ENCODE data around the gene ZFYVE1.
"Not testable (repeated sequence)": the region's sequence is repeated elsewhere in the genome, so short reads cannot be mapped to it uniquely, and the experiment has no call there.

ZFYVE1 gene

DNA sequence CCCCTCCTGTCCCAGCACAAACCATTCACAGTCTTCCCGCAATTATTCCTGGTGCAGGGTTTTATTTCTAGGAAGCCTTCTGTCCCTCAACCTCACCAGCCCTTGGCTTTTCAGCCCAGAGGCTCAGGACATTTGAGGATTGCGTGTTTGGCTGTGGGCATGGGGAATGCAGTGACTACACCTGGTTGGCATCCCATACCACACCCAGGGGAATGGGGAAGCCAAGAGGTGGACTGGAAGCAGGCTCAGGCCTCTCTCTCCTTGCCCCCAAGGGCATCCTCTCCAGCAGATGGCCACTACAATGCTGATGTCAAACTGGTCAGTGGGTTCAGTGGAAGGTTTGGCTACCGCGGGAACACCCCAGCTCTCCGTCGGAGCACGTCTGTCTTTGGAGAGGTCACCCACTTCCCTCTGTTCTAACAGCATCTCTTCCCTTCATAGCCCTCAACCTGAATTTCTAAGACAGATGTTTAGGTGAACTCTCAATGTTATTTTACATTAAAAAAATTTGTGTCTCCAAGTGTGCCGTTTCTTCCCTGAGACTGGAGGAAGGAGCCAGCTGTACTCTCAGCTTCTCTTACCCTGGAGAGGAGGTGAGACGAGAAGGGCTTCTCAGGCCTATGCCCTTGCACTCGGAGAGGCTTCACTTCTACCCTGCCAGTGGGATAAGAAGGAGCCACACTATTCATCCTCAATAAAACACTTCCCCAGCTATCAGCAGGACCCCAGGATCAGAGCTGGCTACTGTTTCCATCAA, 65.1 kb downstream of the ZFYVE1 start:
- Histone ChIP-seq H3K9me3 (ENCODE audit: insufficient read depth, low read length) (no peaks in the 10 kb centered on the region), H3K4me3 (ENCODE audit: low read length) (no peak overlapping the region), H2AFZ (ENCODE audit: low read depth, low read length) (no peak overlapping the region), H3K4me1 (ENCODE audit: low read length) (no peaks in the 10 kb centered on the region), H3K4me2 (ENCODE audit: low read length) (no peak overlapping the region), H3K9ac (ENCODE audit: low read length) (no peak overlapping the region), H3K36me3 (replicated peaks; ENCODE audit: low read depth, low read length) (peaks cover 14% of the 10 kb centered on the region), H4K20me1 (ENCODE audit: insufficient read depth, low read length) (no peaks in the 10 kb centered on the region), H3K79me2 (ENCODE audit: low read length) (no peaks in the 10 kb centered on the region), H3K27ac (ENCODE audit: low read length) (no peak overlapping the region), H3K27me3 (ENCODE audit: low read depth, low read length) (no peaks in the 10 kb centered on the region)
- no peak for TF ChIP-seq EZH2phosphoT487 (IDR thresholded peaks at IDR 0.05; ENCODE audit: low read depth)
- TF ChIP-seq, protein P1, sequence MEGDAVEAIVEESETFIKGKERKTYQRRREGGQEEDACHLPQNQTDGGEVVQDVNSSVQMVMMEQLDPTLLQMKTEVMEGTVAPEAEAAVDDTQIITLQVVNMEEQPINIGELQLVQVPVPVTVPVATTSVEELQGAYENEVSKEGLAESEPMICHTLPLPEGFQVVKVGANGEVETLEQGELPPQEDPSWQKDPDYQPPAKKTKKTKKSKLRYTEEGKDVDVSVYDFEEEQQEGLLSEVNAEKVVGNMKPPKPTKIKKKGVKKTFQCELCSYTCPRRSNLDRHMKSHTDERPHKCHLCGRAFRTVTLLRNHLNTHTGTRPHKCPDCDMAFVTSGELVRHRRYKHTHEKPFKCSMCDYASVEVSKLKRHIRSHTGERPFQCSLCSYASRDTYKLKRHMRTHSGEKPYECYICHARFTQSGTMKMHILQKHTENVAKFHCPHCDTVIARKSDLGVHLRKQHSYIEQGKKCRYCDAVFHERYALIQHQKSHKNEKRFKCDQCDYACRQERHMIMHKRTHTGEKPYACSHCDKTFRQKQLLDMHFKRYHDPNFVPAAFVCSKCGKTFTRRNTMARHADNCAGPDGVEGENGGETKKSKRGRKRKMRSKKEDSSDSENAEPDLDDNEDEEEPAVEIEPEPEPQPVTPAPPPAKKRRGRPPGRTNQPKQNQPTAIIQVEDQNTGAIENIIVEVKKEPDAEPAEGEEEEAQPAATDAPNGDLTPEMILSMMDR (IDR thresholded peaks at IDR 0.05; ENCODE audit: low read depth, low read length), result no peak

DNA sequence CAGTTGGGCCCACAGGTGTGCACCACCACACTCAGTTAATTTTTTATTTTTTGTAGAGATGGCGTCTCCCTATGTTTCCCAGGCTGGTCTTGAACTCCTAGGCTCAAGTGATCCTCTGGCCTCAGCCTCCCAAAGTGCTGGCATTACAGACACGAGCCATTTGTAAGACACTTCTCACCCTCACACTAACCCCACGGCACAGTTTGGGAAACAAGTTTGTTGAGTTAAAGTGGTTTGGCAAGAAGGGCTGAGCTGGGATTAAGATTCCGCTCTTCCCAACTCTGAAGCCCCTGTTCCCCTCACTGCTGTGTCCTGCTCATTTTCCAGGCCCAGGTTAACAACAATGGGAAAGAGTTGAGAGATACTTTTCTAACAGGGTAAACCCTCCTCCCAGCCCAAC, 65.9 kb downstream of the ZFYVE1 start:
- not testable (repeated sequence) for H3K27me3 ChIP-seq (ENCODE audit: low read depth, low read length); H2AFZ ChIP-seq (ENCODE audit: low read depth, low read length); H3K79me2 ChIP-seq (ENCODE audit: low read length); H3K4me2 ChIP-seq (ENCODE audit: low read length); H3K27ac ChIP-seq (ENCODE audit: low read length); H3K9ac ChIP-seq (ENCODE audit: low read length); H3K4me3 ChIP-seq (ENCODE audit: low read length); H3K9me3 ChIP-seq (ENCODE audit: insufficient read depth, low read length); H3K4me1 ChIP-seq (ENCODE audit: low read length); H4K20me1 ChIP-seq (ENCODE audit: insufficient read depth, low read length)
- peaks cover 17% of the 10 kb centered on the region for H3K36me3 ChIP-seq (replicated peaks; ENCODE audit: low read depth, low read length)

DNA sequence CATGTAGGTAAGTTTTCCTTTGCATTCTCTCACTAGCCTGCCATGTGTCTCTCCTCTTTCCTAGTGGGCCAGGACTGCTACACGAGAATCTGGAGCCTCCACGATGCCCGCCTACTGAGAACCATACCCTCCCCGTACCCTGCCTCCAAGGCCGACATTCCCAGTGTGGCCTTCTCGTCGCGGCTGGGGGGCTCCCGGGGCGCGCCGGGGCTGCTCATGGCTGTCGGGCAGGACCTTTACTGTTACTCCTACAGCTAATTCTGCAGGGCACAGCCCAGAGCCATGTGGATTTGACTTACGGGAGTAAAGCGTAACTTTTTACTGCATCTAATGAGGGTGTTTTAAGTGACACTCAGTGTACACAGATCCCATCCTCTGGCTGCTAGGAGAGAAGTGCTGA, 68.4 kb downstream of the ZFYVE1 start:
- Histone ChIP-seq H4K20me1 (ENCODE audit: insufficient read depth, low read length) (no peaks in the 10 kb centered on the region), H3K36me3 (replicated peaks; ENCODE audit: low read depth, low read length) (peaks cover 21% of the 10 kb centered on the region), H2AFZ (ENCODE audit: low read depth, low read length) (no peak overlapping the region), H3K9me3 (ENCODE audit: insufficient read depth, low read length) (no peaks in the 10 kb centered on the region), H3K79me2 (ENCODE audit: low read length) (no peaks in the 10 kb centered on the region), H3K4me3 (ENCODE audit: low read length) (no peak overlapping the region), H3K4me2 (ENCODE audit: low read length) (no peak overlapping the region), H3K27ac (ENCODE audit: low read length) (no peak overlapping the region), H3K4me1 (ENCODE audit: low read length) (no peaks in the 10 kb centered on the region), H3K27me3 (ENCODE audit: low read depth, low read length) (no peaks in the 10 kb centered on the region), H3K9ac (ENCODE audit: low read length) (no peak overlapping the region)
- TF ChIP-seq, protein P1 (IDR thresholded peaks at IDR 0.05; ENCODE audit: low read depth, low read length), result no peak
- TF ChIP-seq EZH2phosphoT487 (IDR thresholded peaks at IDR 0.05; ENCODE audit: low read depth), result no peak

DNA sequence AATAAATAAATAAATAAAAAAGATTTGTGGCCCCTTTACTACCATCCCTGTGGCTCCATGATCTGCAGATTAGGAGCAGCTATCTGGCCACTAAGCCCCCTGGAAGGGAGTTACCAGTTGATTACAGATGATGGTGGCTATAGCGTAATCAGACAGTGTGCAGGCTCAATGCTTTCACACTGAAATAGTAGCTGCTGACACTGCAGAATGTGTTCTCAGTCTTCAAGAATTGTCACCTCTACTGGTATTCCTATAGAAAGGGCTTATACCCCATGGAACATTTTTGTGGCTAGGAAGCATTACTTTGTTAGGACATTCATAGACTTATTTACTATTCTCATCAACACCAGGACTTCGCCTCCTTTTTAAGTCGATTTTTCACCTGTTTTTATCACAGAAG, 69.7 kb downstream of the ZFYVE1 start:
- H3K36me3 ChIP-seq (replicated peaks; ENCODE audit: low read depth, low read length), result peaks cover 21% of the 10 kb centered on the region
- H3K4me2 ChIP-seq (ENCODE audit: low read length), result no peak overlapping the region
- H4K20me1 ChIP-seq (ENCODE audit: insufficient read depth, low read length), result no peaks in the 10 kb centered on the region
- TF ChIP-seq EZH2phosphoT487 (IDR thresholded peaks at IDR 0.05; ENCODE audit: low read depth), result no peak
- TF ChIP-seq, protein P1 (IDR thresholded peaks at IDR 0.05; ENCODE audit: low read depth, low read length), result no peak
- no peaks in the 10 kb centered on the region for H3K9me3 ChIP-seq (ENCODE audit: insufficient read depth, low read length)
- H3K9ac ChIP-seq (ENCODE audit: low read length), result no peak overlapping the region
- no peaks in the 10 kb centered on the region for H3K79me2 ChIP-seq (ENCODE audit: low read length)
- H3K27me3 ChIP-seq (ENCODE audit: low read depth, low read length), result no peaks in the 10 kb centered on the region
- no peaks in the 10 kb centered on the region for H3K4me1 ChIP-seq (ENCODE audit: low read length)
- no peak overlapping the region for H2AFZ ChIP-seq (ENCODE audit: low read depth, low read length)
- no peak overlapping the region for H3K4me3 ChIP-seq (ENCODE audit: low read length)
- H3K27ac ChIP-seq (ENCODE audit: low read length), result no peak overlapping the region

DNA sequence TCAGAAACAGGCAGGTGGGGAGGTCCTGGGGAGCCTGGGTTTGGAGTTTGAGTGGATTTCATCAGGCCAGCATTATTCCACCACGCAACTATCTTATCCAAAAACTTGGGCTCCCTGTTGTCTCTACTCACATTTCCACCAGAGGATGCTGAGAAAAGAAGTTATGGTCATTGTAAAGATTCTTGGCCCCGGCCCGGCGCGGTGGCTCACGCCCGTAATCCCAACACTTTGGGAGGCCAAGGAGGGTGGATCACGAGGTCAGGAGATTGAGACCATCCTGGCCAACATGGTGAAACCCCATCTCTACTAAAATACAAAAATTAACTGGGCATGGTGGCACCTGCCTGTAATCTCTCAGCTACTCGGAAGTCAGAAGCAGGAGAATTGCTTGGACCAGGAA, 70.2 kb downstream of the ZFYVE1 start:
- not testable (repeated sequence) for H3K79me2 ChIP-seq (ENCODE audit: low read length); H4K20me1 ChIP-seq (ENCODE audit: insufficient read depth, low read length); H3K9ac ChIP-seq (ENCODE audit: low read length); H2AFZ ChIP-seq (ENCODE audit: low read depth, low read length); H3K4me3 ChIP-seq (ENCODE audit: low read length); H3K9me3 ChIP-seq (ENCODE audit: insufficient read depth, low read length); H3K4me1 ChIP-seq (ENCODE audit: low read length); H3K27me3 ChIP-seq (ENCODE audit: low read depth, low read length); H3K4me2 ChIP-seq (ENCODE audit: low read length); H3K27ac ChIP-seq (ENCODE audit: low read length)
- peaks cover 24% of the 10 kb centered on the region for H3K36me3 ChIP-seq (replicated peaks; ENCODE audit: low read depth, low read length)
